Astrocyte (in vitro differentiated cells and primary cell): ENCODE data around the gene C13orf46. TPM values are rescaled to one million over a fixed set of nuclear protein-coding genes. Genes with fewer than 3 reads are reported as not detected.

ENCODE experiments used
- DNase-seq: peaks from one replicate; pipeline ENCODE4 v3.0.0-alpha.2; 2010; ENCODE audit warnings: low read depth
- FAIRE-seq: peaks from 2 replicates; lab custom pipeline; 2011; peaks lifted over from hg19 to GRCh38; lab: Jason Lieb, UNC
- H2AFZ ChIP-seq: 2 replicates; pipeline ENCODE4 v1.6.0; 2012; ENCODE audit warnings: low read depth, low read length, inconsistent platforms
- H3K27ac ChIP-seq: 2 replicates; pipeline ENCODE4 v1.5.1; 2011; ENCODE audit warnings: low read depth, low read length, inconsistent platforms
- H3K27me3 ChIP-seq: 2 replicates; pipeline ENCODE4 v1.6.0; 2011; ENCODE audit warnings: low read length, inconsistent platforms; ENCODE audit not compliant: insufficient read depth
- H3K36me3 ChIP-seq: 2 replicates; pipeline ENCODE4 v1.5.1; 2011; ENCODE audit warnings: low read length, inconsistent platforms; ENCODE audit not compliant: insufficient read depth
- H3K4me1 ChIP-seq: 2 replicates; pipeline ENCODE4 v1.5.1; 2011; ENCODE audit warnings: low read length, inconsistent platforms; ENCODE audit not compliant: insufficient read depth
- H3K4me2 ChIP-seq: 2 replicates; pipeline ENCODE4 v1.6.0; 2012; ENCODE audit warnings: low read length, inconsistent platforms
- H3K4me3 ChIP-seq: 2 replicates; pipeline ENCODE4 v1.5.1; 2011; ENCODE audit warnings: low read depth, mild to moderate bottlenecking, low read length, inconsistent platforms; ENCODE audit not compliant: insufficient read depth
- H3K79me2 ChIP-seq: 2 replicates; pipeline ENCODE4 v1.6.0; 2012; ENCODE audit warnings: mild to moderate bottlenecking, low read length, inconsistent platforms; ENCODE audit not compliant: insufficient read depth
- H3K9ac ChIP-seq: 2 replicates; pipeline ENCODE4 v1.6.0; 2012; ENCODE audit warnings: mild to moderate bottlenecking, low read length, inconsistent platforms
- H3K9me3 ChIP-seq: 2 replicates; pipeline ENCODE4 v1.5.1; 2012; ENCODE audit warnings: low read depth, mild to moderate bottlenecking, low read length, inconsistent platforms; ENCODE audit not compliant: insufficient read depth
- H4K20me1 ChIP-seq: 2 replicates; pipeline ENCODE4 v1.6.0; 2012; ENCODE audit warnings: low read length, inconsistent platforms; ENCODE audit not compliant: insufficient read depth
- H3K27ac Mint-ChIP-seq: one replicate; pipeline ENCODE4 v1.8.0; 2021; ENCODE audit warnings: mild to moderate bottlenecking, mixed read lengths; ENCODE audit not compliant: unreplicated experiment
- H3K27me3 Mint-ChIP-seq: one replicate; pipeline ENCODE4 v1.8.0; 2021; ENCODE audit warnings: low read depth, mixed read lengths; ENCODE audit not compliant: unreplicated experiment
- H3K36me3 Mint-ChIP-seq: one replicate; pipeline ENCODE4 v1.8.0; 2021; ENCODE audit warnings: low read depth, mixed read lengths; ENCODE audit not compliant: unreplicated experiment
- H3K4me1 Mint-ChIP-seq: one replicate; pipeline ENCODE4 v1.8.0; 2021; ENCODE audit warnings: low read depth, mixed read lengths; ENCODE audit not compliant: unreplicated experiment
- H3K4me3 Mint-ChIP-seq: one replicate; pipeline ENCODE4 v1.8.0; 2021; ENCODE audit warnings: mild to moderate bottlenecking, moderate library complexity, mixed read lengths; ENCODE audit not compliant: unreplicated experiment
- H3K9me3 Mint-ChIP-seq: one replicate; pipeline ENCODE4 v1.8.0; 2021; ENCODE audit warnings: mild to moderate bottlenecking, mixed read lengths; ENCODE audit not compliant: unreplicated experiment
- EZH2 ChIP-seq: IDR thresholded peaks from 2 replicates; pipeline ENCODE4 v1.6.1; 2012; ENCODE audit warnings: mild to moderate bottlenecking, low read length, inconsistent platforms; ENCODE audit not compliant: insufficient read depth
- total RNA-seq: library from RNA; stranded (reverse); gene quantifications from 2 replicates; pipeline ENCODE4 v1.2.1, GENCODE V29; 2021
- TF ChIP-seq, protein P1 (sequence below): IDR thresholded peaks from 2 replicates; pipeline ENCODE4 v1.5.1; 2011; ENCODE audit warnings: low read depth, mild to moderate bottlenecking, inconsistent platforms, low read length, moderate library complexity; ENCODE audit not compliant: insufficient read depth

The C13orf46 gene
- total RNA-seq, 1 donor from 2014 or later = 5.0 TPM

GRCh38 chr13:113917594-113918371, 56.1 kb downstream of the C13orf46 start:
- Histone ChIP-seq H4K20me1 (no peaks in the 10 kb centered on the region), H2AFZ (no peak overlapping the region), H3K4me3 (no peak overlapping the region), H3K9me3 (peaks cover 10% of the 10 kb centered on the region), H3K27ac (no peak overlapping the region), H3K4me2 (no peak overlapping the region), H3K9ac (no peak overlapping the region), H3K27me3 (no peaks in the 10 kb centered on the region), H3K79me2 (no peaks in the 10 kb centered on the region), H3K36me3 (no peaks in the 10 kb centered on the region), H3K4me1 (peaks cover 8% of the 10 kb centered on the region)
- peaks cover 8% of the 10 kb centered on the region for H3K36me3 Mint-ChIP-seq
- DNase-seq = no peak
- FAIRE-seq = no peak
- H3K27me3 Mint-ChIP-seq = peaks cover 2% of the 10 kb centered on the region
- H3K27ac Mint-ChIP-seq = no peak overlapping the region
- H3K4me3 Mint-ChIP-seq = no peak overlapping the region
- H3K4me1 Mint-ChIP-seq = peaks cover 4% of the 10 kb centered on the region
- peaks cover 13% of the 10 kb centered on the region for H3K9me3 Mint-ChIP-seq
- no peak for TF ChIP-seq EZH2
- TF ChIP-seq, protein P1, sequence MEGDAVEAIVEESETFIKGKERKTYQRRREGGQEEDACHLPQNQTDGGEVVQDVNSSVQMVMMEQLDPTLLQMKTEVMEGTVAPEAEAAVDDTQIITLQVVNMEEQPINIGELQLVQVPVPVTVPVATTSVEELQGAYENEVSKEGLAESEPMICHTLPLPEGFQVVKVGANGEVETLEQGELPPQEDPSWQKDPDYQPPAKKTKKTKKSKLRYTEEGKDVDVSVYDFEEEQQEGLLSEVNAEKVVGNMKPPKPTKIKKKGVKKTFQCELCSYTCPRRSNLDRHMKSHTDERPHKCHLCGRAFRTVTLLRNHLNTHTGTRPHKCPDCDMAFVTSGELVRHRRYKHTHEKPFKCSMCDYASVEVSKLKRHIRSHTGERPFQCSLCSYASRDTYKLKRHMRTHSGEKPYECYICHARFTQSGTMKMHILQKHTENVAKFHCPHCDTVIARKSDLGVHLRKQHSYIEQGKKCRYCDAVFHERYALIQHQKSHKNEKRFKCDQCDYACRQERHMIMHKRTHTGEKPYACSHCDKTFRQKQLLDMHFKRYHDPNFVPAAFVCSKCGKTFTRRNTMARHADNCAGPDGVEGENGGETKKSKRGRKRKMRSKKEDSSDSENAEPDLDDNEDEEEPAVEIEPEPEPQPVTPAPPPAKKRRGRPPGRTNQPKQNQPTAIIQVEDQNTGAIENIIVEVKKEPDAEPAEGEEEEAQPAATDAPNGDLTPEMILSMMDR = no peak

DNA sequence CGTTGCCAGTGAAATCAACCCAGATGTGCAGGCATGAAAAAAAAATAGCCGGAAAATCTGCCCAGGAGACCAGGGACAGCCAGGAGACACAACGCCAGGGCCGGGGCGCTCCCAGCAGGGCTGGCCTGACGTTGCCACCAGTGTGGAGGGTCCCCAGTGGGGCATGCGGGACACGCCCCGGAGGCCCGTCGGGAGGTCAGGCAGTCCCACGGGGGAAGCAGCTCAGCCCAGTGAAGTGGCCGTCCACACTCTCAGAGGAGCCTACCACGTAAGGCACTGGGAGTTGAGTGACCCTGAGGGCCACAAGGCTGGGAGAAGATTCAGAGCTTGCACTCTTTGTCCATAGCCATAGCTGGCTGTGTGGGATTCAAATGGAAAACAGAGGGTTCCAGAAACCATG, 56.8 kb downstream of the C13orf46 start:
- no peak overlapping the region for H3K4me3 ChIP-seq
- peaks cover 8% of the 10 kb centered on the region for H3K4me1 ChIP-seq
- DNase-seq = no peak
- TF ChIP-seq EZH2 = no peak
- TF ChIP-seq, protein P1 = no peak
- Mint-ChIP-seq H3K9me3 (peaks cover 11% of the 10 kb centered on the region), H3K27ac (no peak overlapping the region), H3K36me3 (peaks cover 8% of the 10 kb centered on the region), H3K4me1 (peaks cover 10% of the 10 kb centered on the region), H3K27me3 (peaks cover 2% of the 10 kb centered on the region), H3K4me3 (no peak overlapping the region)
- H3K27ac ChIP-seq = no peak overlapping the region
- no peak overlapping the region for H3K9ac ChIP-seq
- no peak overlapping the region for H3K4me2 ChIP-seq
- H3K27me3 ChIP-seq = no peaks in the 10 kb centered on the region
- FAIRE-seq = no peak
- H3K9me3 ChIP-seq = peaks cover 6% of the 10 kb centered on the region
- no peaks in the 10 kb centered on the region for H3K36me3 ChIP-seq
- H2AFZ ChIP-seq = no peak overlapping the region
- no peaks in the 10 kb centered on the region for H3K79me2 ChIP-seq
- H4K20me1 ChIP-seq = no peaks in the 10 kb centered on the region

DNA sequence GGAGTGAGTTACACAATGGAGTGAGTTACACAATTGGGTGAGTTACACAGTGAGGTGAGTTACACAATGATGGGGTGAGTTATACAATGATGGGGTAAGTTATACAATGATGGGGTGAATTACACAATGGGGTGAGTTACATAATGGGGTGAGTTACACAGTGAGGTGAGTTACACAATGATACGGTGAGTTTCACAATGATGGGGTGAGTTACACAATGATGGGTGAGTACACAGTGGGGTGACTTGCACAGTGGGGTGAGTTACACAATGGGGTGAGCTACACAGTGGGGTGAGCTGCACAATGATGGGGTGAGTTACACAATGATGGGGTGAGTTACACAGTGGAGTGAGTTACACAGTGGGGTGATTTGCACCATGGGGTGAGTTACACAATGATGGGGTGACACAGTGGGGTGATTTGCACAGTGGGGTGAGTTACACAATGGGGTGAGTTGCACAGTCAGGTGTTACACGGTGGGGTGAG, 57.5 kb downstream of the C13orf46 start:
- Histone ChIP-seq H4K20me1 (no peaks in the 10 kb centered on the region), H3K27ac (no peak overlapping the region), H3K36me3 (no peaks in the 10 kb centered on the region), H3K4me3 (no peak overlapping the region), H3K9ac (no peak overlapping the region), H2AFZ (no peak overlapping the region), H3K4me1 (peaks cover 8% of the 10 kb centered on the region), H3K27me3 (no peaks in the 10 kb centered on the region), H3K79me2 (no peaks in the 10 kb centered on the region), H3K4me2 (no peak overlapping the region), H3K9me3 (peaks cover under 1% of the 10 kb centered on the region)
- FAIRE-seq (no peak), DNase-seq (no peak)
- no peak overlapping the region for H3K4me3 Mint-ChIP-seq
- peaks cover 2% of the 10 kb centered on the region for H3K27me3 Mint-ChIP-seq
- peaks cover 8% of the 10 kb centered on the region for H3K36me3 Mint-ChIP-seq
- no peak overlapping the region for H3K27ac Mint-ChIP-seq
- H3K9me3 Mint-ChIP-seq = peaks cover 6% of the 10 kb centered on the region
- no peak for TF ChIP-seq EZH2
- TF ChIP-seq, protein P1 = no peak
- H3K4me1 Mint-ChIP-seq = peaks cover 10% of the 10 kb centered on the region
